Endothelial cell of umbilical vein (primary cell): ENCODE data around the gene WDR90.

ENCODE experiments used
- CTCF ChIP-seq, 2 donors: IDR thresholded peaks; 1 replicate in 1 of 2; 2 replicates in 1 of 2; pipeline ENCODE4 v1.5.1; 2011; ENCODE audit warnings: low read length in 2 of 2, mild to moderate bottlenecking in 2 of 2, moderate library complexity in 2 of 2, control low read depth in 1 of 2, inconsistent platforms in 1 of 2, low read depth in 1 of 2; ENCODE audit not compliant: insufficient read depth in 1 of 2; ENCODE audit errors: extremely low read depth in 1 of 2
- EZH2 ChIP-seq: IDR thresholded peaks from 2 replicates; pipeline ENCODE4 v1.6.1; 2012; ENCODE audit warnings: borderline replicate concordance, low read depth, mild to moderate bottlenecking, moderate library complexity, low read length, inconsistent platforms; ENCODE audit not compliant: severe bottlenecking
- POLR2AphosphoS5 ChIP-seq: IDR thresholded peaks from 2 replicates; pipeline ENCODE4 v1.6.1; 2012; ENCODE audit warnings: low read depth, mild to moderate bottlenecking, control low read depth, low read length, moderate library complexity; ENCODE audit not compliant: insufficient read depth

- TF ChIP-seq CTCF (IDR thresholded peaks at IDR 0.05; ENCODE audit: extremely low read depth in 1 of 2, insufficient read depth in 1 of 2, low read depth in 1 of 2, low read length in 2 of 2) (no peak), POLR2AphosphoS5 (peak; percentile 89), EZH2 (no peak)
These were observed 30.9 kb downstream of the WDR90 start, which contains the start of gene STUB1 for GRCh38 chr16:679814-680624.
